Astrocyte (in vitro differentiated cells and primary cell): ENCODE measurements around the gene ASPG. TPM values are rescaled to one million over a fixed set of nuclear protein-coding genes. Genes with fewer than 3 reads are reported as not detected.

Source experiments
- DNase-seq: peaks from one replicate; pipeline ENCODE4 v3.0.0-alpha.2; 2010; ENCODE audit warnings: low read depth
- FAIRE-seq: peaks from 2 replicates; lab custom pipeline; 2011; peaks lifted over from hg19 to GRCh38; lab: Jason Lieb, UNC
- H2AFZ ChIP-seq: 2 replicates; pipeline ENCODE4 v1.6.0; 2012; ENCODE audit warnings: low read depth, low read length, inconsistent platforms
- H3K27ac ChIP-seq: 2 replicates; pipeline ENCODE4 v1.5.1; 2011; ENCODE audit warnings: low read depth, low read length, inconsistent platforms
- H3K27me3 ChIP-seq: 2 replicates; pipeline ENCODE4 v1.6.0; 2011; ENCODE audit warnings: low read length, inconsistent platforms; ENCODE audit not compliant: insufficient read depth
- H3K36me3 ChIP-seq: 2 replicates; pipeline ENCODE4 v1.5.1; 2011; ENCODE audit warnings: low read length, inconsistent platforms; ENCODE audit not compliant: insufficient read depth
- H3K4me1 ChIP-seq: 2 replicates; pipeline ENCODE4 v1.5.1; 2011; ENCODE audit warnings: low read length, inconsistent platforms; ENCODE audit not compliant: insufficient read depth
- H3K4me2 ChIP-seq: 2 replicates; pipeline ENCODE4 v1.6.0; 2012; ENCODE audit warnings: low read length, inconsistent platforms
- H3K4me3 ChIP-seq: 2 replicates; pipeline ENCODE4 v1.5.1; 2011; ENCODE audit warnings: low read depth, mild to moderate bottlenecking, low read length, inconsistent platforms; ENCODE audit not compliant: insufficient read depth
- H3K79me2 ChIP-seq: 2 replicates; pipeline ENCODE4 v1.6.0; 2012; ENCODE audit warnings: mild to moderate bottlenecking, low read length, inconsistent platforms; ENCODE audit not compliant: insufficient read depth
- H3K9ac ChIP-seq: 2 replicates; pipeline ENCODE4 v1.6.0; 2012; ENCODE audit warnings: mild to moderate bottlenecking, low read length, inconsistent platforms
- H3K9me3 ChIP-seq: 2 replicates; pipeline ENCODE4 v1.5.1; 2012; ENCODE audit warnings: low read depth, mild to moderate bottlenecking, low read length, inconsistent platforms; ENCODE audit not compliant: insufficient read depth
- H4K20me1 ChIP-seq: 2 replicates; pipeline ENCODE4 v1.6.0; 2012; ENCODE audit warnings: low read length, inconsistent platforms; ENCODE audit not compliant: insufficient read depth
- H3K27ac Mint-ChIP-seq: one replicate; pipeline ENCODE4 v1.8.0; 2021; ENCODE audit warnings: mild to moderate bottlenecking, mixed read lengths; ENCODE audit not compliant: unreplicated experiment
- H3K27me3 Mint-ChIP-seq: one replicate; pipeline ENCODE4 v1.8.0; 2021; ENCODE audit warnings: low read depth, mixed read lengths; ENCODE audit not compliant: unreplicated experiment
- H3K36me3 Mint-ChIP-seq: one replicate; pipeline ENCODE4 v1.8.0; 2021; ENCODE audit warnings: low read depth, mixed read lengths; ENCODE audit not compliant: unreplicated experiment
- H3K4me1 Mint-ChIP-seq: one replicate; pipeline ENCODE4 v1.8.0; 2021; ENCODE audit warnings: low read depth, mixed read lengths; ENCODE audit not compliant: unreplicated experiment
- H3K4me3 Mint-ChIP-seq: one replicate; pipeline ENCODE4 v1.8.0; 2021; ENCODE audit warnings: mild to moderate bottlenecking, moderate library complexity, mixed read lengths; ENCODE audit not compliant: unreplicated experiment
- H3K9me3 Mint-ChIP-seq: one replicate; pipeline ENCODE4 v1.8.0; 2021; ENCODE audit warnings: mild to moderate bottlenecking, mixed read lengths; ENCODE audit not compliant: unreplicated experiment
- CTCF ChIP-seq: IDR thresholded peaks from 2 replicates; pipeline ENCODE4 v1.5.1; 2011; ENCODE audit warnings: low read depth, mild to moderate bottlenecking, inconsistent platforms, low read length, moderate library complexity; ENCODE audit not compliant: insufficient read depth
- EZH2 ChIP-seq: IDR thresholded peaks from 2 replicates; pipeline ENCODE4 v1.6.1; 2012; ENCODE audit warnings: mild to moderate bottlenecking, low read length, inconsistent platforms; ENCODE audit not compliant: insufficient read depth
- total RNA-seq: library from RNA; stranded (reverse); gene quantifications from 2 replicates; pipeline ENCODE4 v1.2.1, GENCODE V29; 2021

The ASPG gene
- total RNA-seq, 1 donor from 2014 or later = not detected

GRCh38 chr14:104101651-104102281 is 16.3 kb downstream of the ASPG start:
- no peak overlapping the region for H3K4me3 ChIP-seq
- FAIRE-seq (no peak), DNase-seq (no peak)
- H3K27me3 ChIP-seq = no peaks in the 10 kb centered on the region
- H3K36me3 ChIP-seq = no peaks in the 10 kb centered on the region
- TF ChIP-seq CTCF (no peak), EZH2 (no peak)
- no peaks in the 10 kb centered on the region for H3K79me2 ChIP-seq
- no peak overlapping the region for H3K4me3 Mint-ChIP-seq
- no peak overlapping the region for H3K9ac ChIP-seq
- peaks cover 7% of the 10 kb centered on the region for H3K27me3 Mint-ChIP-seq
- no peaks in the 10 kb centered on the region for H3K9me3 Mint-ChIP-seq
- H3K27ac Mint-ChIP-seq = no peak overlapping the region
- H4K20me1 ChIP-seq = no peaks in the 10 kb centered on the region
- no peaks in the 10 kb centered on the region for H3K9me3 ChIP-seq
- no peaks in the 10 kb centered on the region for H3K36me3 Mint-ChIP-seq
- no peak overlapping the region for H2AFZ ChIP-seq
- H3K27ac ChIP-seq = no peak overlapping the region
- no peaks in the 10 kb centered on the region for H3K4me1 ChIP-seq
- H3K4me1 Mint-ChIP-seq = no peaks in the 10 kb centered on the region
- no peak overlapping the region for H3K4me2 ChIP-seq

- H3K27me3 ChIP-seq = no peaks in the 10 kb centered on the region
Observed at GRCh38 chr14:104102282-104102914, 16.9 kb downstream of the ASPG start.

More at GRCh38 chr14:104102282-104102914, 16.9 kb downstream of the ASPG start:
- Histone ChIP-seq H3K79me2 (no peaks in the 10 kb centered on the region), H4K20me1 (no peaks in the 10 kb centered on the region), H3K36me3 (no peaks in the 10 kb centered on the region), H3K27ac (no peak overlapping the region), H3K4me3 (no peak overlapping the region), H3K9ac (no peak overlapping the region), H3K4me2 (no peak overlapping the region), H3K9me3 (no peaks in the 10 kb centered on the region), H3K4me1 (no peaks in the 10 kb centered on the region), H2AFZ (no peak overlapping the region)
- DNase-seq (no peak), FAIRE-seq (no peak)
- Mint-ChIP-seq H3K4me1 (no peaks in the 10 kb centered on the region), H3K27ac (no peak overlapping the region), H3K27me3 (peaks cover 7% of the 10 kb centered on the region), H3K9me3 (no peaks in the 10 kb centered on the region), H3K4me3 (no peak overlapping the region), H3K36me3 (no peaks in the 10 kb centered on the region)
- TF ChIP-seq CTCF = no peak
- no peak for TF ChIP-seq EZH2
